ENCODE results near the gene FAM111A. TPM values are rescaled to one million over a fixed set of nuclear protein-coding genes. Genes with fewer than 3 reads are reported as not detected.

The FAM111A gene
- polyA plus RNA-seq, 1 donor (not counting 4 experiments of a cell fraction or from before 2014, with no cell fraction given): 21.0 TPM

- Histone ChIP-seq H3K4me3 (ENCODE audit: control insufficient read depth in 2 of 3, extremely low read depth in 1 of 3, insufficient read depth in 2 of 3, low read depth in 1 of 3, low read length in 3 of 3) (no peak overlapping the region), H2AFZ (ENCODE audit: control insufficient read depth, low read length) (no peak overlapping the region), H4K20me1 (ENCODE audit: control insufficient read depth, extremely low read depth, insufficient read depth, low read length) (no peaks in the 10 kb centered on the region), H3K36me3 (ENCODE audit: control insufficient read depth in 2 of 2, extremely low read depth in 1 of 2, insufficient read depth in 2 of 2, low read length in 2 of 2) (peaks cover 2 to 19% of the 10 kb centered on the region in 2 experiments), H3K27ac (ENCODE audit: control insufficient read depth, insufficient read depth, low read length) (no peak overlapping the region), H3K4me2 (ENCODE audit: control insufficient read depth, extremely low read depth, insufficient read depth, low read depth, low read length) (no peak overlapping the region), H3K9me3 (ENCODE audit: control insufficient read depth, low read depth, low read length) (no peaks in the 10 kb centered on the region), H3K79me2 (ENCODE audit: control insufficient read depth, insufficient read depth, low read length) (no peaks in the 10 kb centered on the region), H3K9ac (ENCODE audit: control insufficient read depth, extremely low read depth, insufficient read depth, low read length) (no peak overlapping the region), H3K4me1 (ENCODE audit: control insufficient read depth, extremely low read depth, insufficient read depth, low read length) (no peaks in the 10 kb centered on the region), H3K27me3 (ENCODE audit: control insufficient read depth, extremely low read depth, insufficient read depth, low read length) (no peaks in the 10 kb centered on the region), H3K9me1 (ENCODE audit: control insufficient read depth, extremely low read depth, insufficient read depth, low read length) (no peaks in the 10 kb centered on the region)
- FAIRE-seq (no peak), DNase-seq (ENCODE audit: low read depth, low spot score) (no peak)
- no peak for TF ChIP-seq CTCF (optimal IDR thresholded peaks at IDR 0.05 in 1 of 3, IDR thresholded peaks at IDR 0.05 in 1 of 3, conservative IDR thresholded peaks at IDR 0.05 in 1 of 3; ENCODE audit: extremely low read depth in 1 of 3, insufficient read depth in 2 of 3, low read length in 3 of 3)
- no peak for TF ChIP-seq EZH2 (IDR thresholded peaks at IDR 0.05; ENCODE audit: low read length)
- dilution Hi-C loops (cut with MboI; ENCODE audit: extremely low pct_ligation_motif_present, low sequenced_read_pairs): no loop called here
Observed at GRCh38 chr11:59193587-59194130, 51.0 kb downstream of the FAM111A start.

- Histone ChIP-seq H3K79me2 (ENCODE audit: control insufficient read depth, insufficient read depth, low read length) (no peaks in the 10 kb centered on the region), H3K27me3 (ENCODE audit: control insufficient read depth, extremely low read depth, insufficient read depth, low read length) (no peaks in the 10 kb centered on the region), H3K4me2 (ENCODE audit: control insufficient read depth, extremely low read depth, insufficient read depth, low read depth, low read length) (no peak overlapping the region), H3K4me3 (ENCODE audit: control insufficient read depth in 2 of 3, extremely low read depth in 1 of 3, insufficient read depth in 2 of 3, low read depth in 1 of 3, low read length in 3 of 3) (no peak overlapping the region), H3K9me1 (ENCODE audit: control insufficient read depth, extremely low read depth, insufficient read depth, low read length) (no peaks in the 10 kb centered on the region), H3K9ac (ENCODE audit: control insufficient read depth, extremely low read depth, insufficient read depth, low read length) (no peak overlapping the region), H3K36me3 (ENCODE audit: control insufficient read depth in 2 of 2, extremely low read depth in 1 of 2, insufficient read depth in 2 of 2, low read length in 2 of 2) (peaks cover 2 to 17% of the 10 kb centered on the region in 2 experiments), H2AFZ (ENCODE audit: control insufficient read depth, low read length) (no peak overlapping the region), H3K4me1 (ENCODE audit: control insufficient read depth, extremely low read depth, insufficient read depth, low read length) (no peaks in the 10 kb centered on the region), H3K9me3 (ENCODE audit: control insufficient read depth, low read depth, low read length) (no peaks in the 10 kb centered on the region), H4K20me1 (ENCODE audit: control insufficient read depth, extremely low read depth, insufficient read depth, low read length) (no peaks in the 10 kb centered on the region), H3K27ac (ENCODE audit: control insufficient read depth, insufficient read depth, low read length) (no peak overlapping the region)
- FAIRE-seq (no peak), DNase-seq (ENCODE audit: low read depth, low spot score) (no peak)
- TF ChIP-seq EZH2 (IDR thresholded peaks at IDR 0.05; ENCODE audit: low read length): no peak
- no peak for TF ChIP-seq CTCF (optimal IDR thresholded peaks at IDR 0.05 in 1 of 3, IDR thresholded peaks at IDR 0.05 in 1 of 3, conservative IDR thresholded peaks at IDR 0.05 in 1 of 3; ENCODE audit: extremely low read depth in 1 of 3, insufficient read depth in 2 of 3, low read length in 3 of 3)
- dilution Hi-C loops (cut with MboI; ENCODE audit: extremely low pct_ligation_motif_present, low sequenced_read_pairs): no loop called here
Observed at GRCh38 chr11:59195586-59195985, 52.9 kb downstream of the FAM111A start.
